Fibroblast of skin of right biceps (primary cell): ENCODE data around the gene TRMT1L.
"Not testable (repeated sequence)": the region's sequence is repeated elsewhere in the genome, so short reads cannot be mapped to it uniquely, and the experiment has no call there.

Source experiments
- DNase-seq: peaks from one replicate; pipeline ENCODE4 v3.0.0-alpha.2; 2013

The TRMT1L gene, protein sequence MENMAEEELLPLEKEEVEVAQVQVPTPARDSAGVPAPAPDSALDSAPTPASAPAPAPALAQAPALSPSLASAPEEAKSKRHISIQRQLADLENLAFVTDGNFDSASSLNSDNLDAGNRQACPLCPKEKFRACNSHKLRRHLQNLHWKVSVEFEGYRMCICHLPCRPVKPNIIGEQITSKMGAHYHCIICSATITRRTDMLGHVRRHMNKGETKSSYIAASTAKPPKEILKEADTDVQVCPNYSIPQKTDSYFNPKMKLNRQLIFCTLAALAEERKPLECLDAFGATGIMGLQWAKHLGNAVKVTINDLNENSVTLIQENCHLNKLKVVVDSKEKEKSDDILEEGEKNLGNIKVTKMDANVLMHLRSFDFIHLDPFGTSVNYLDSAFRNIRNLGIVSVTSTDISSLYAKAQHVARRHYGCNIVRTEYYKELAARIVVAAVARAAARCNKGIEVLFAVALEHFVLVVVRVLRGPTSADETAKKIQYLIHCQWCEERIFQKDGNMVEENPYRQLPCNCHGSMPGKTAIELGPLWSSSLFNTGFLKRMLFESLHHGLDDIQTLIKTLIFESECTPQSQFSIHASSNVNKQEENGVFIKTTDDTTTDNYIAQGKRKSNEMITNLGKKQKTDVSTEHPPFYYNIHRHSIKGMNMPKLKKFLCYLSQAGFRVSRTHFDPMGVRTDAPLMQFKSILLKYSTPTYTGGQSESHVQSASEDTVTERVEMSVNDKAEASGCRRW

DNA sequence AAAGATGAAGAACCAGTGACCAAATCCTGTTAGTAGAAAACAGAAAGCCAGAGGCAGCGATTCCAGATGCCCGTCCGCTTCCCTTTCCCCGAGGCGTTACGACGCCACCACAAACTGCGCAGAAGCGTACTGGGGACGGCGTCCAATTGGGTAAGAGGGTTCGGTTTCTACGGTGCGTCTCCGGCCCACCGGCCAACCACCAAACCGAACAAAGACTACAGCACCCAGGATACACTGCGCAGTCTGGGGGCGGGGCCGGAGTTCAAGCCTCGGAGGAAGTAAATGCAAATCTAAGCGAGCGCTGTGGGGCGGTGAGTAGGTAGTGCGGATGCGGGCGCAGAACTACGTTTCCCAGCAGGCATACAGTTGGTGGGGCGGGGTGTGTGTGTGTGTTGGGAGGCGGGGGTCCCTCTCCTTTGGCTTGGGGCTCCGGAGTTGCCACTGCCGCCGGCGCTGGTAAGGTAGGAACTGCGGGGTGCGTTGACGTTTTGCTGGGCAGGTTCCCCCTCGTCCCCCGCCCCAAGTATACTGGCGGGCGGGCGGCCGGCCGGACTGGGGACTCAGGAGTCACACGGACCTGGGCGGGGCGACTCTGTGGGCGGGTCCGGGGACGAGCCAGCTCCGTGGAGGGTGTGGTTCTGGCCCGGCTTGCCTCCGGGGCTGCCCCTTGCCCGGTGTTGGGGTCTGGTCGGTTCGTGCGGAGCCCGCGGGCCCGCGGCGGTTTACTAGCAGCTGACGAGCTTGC lies at the start of gene TRMT1L, which contains the start of gene SWT1:
Gene TRMT1L (minus strand): TSS at position 100 of the 745 bp plus-strand sequence. CDS start 241 bp downstream, outside the sequence.
Gene SWT1 (plus strand): TSS at position 314 of the 745 bp plus-strand sequence. CDS start 3,675 bp downstream, outside the sequence.
- DNase-seq = peak; percentile 99

DNA sequence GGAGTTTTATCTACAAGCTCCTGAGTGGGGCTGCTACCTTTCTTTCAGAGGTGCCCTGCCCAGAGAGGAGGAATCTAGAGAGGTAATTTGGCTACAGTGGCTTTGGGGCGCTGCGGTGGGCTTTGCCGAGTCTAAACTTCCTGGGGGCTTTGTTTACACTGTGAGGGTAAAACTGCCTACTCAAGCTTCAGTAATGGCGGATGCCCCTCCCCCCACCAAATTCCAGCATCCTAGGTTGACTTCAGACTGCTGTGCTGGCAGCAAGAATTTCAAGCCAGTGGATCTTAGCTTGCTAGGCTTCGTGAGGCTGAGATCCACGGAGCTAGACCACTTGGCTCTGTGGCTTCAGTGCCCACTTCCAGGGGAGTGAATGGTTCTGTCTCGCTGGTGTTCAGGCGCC lies 44.1 kb upstream of the TRMT1L start:
- no peak for DNase-seq

DNA sequence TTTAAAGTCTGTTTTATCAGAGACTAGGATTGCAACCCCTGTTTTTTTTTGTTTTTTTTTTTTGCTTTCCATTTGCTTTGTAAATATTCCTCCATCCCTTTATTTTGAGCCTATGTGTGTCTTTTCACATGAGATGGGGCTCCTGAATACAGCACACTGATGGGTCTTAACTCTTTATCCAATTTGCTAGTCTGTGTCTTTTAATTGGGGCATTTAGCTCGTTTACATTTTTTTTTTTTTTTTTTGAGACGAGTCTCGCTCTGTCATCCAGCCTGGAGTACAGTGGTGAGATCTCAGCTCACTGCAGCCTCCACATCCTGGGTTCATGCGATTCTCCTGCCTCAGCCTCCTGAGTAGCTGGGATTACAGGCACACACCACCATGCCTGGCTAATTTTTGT lies 42.0 kb upstream of the TRMT1L start:
- DNase-seq = not testable (repeated sequence)

DNA sequence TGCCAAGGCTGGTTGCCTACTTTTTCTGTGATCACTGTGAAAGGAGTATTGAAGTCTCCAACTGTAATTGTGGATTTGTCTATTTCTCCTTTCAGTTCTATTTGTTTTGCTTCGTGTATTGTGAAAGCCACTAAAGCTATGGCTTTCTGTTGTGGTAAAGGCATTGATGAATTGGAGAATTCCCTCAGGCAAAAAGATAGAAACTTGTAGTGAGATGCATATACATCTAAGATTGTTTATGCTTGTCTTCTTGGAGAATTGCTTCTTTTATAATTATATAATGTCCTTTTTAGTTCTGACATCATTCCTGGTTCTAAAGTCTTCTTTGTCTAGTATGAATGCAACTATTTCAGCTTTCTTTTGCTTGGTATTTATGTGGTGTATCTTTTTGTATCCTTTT lies 37.0 kb upstream of the TRMT1L start:
- DNase-seq = no peak

DNA sequence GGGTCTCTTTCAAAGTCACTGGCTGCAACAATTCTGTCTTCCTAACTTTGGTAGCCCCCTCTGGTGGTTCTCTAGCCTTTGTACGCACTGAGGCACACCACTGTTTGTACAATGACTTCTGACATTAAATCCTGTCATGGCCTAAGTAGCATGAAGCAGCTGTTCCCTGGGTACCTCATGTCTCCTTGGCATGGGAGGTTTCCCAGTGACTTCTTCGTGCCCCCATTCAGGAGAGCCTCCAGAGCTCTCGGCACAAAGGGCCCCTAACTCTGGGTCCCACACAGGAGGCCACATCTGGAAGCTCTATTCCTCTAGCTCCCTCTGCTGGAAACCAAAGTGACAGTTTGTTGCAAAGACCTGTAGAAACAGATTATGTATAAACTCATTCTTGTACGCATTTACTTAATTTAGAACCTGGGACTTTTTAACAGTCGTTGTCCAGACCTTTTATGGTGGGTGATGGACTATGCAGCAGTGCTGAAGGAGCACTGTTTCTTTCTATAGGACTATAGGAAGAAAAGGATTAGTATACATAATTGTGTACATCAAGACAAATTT lies 13.6 kb upstream of the TRMT1L start:
- DNase-seq = peak; percentile 64

DNA sequence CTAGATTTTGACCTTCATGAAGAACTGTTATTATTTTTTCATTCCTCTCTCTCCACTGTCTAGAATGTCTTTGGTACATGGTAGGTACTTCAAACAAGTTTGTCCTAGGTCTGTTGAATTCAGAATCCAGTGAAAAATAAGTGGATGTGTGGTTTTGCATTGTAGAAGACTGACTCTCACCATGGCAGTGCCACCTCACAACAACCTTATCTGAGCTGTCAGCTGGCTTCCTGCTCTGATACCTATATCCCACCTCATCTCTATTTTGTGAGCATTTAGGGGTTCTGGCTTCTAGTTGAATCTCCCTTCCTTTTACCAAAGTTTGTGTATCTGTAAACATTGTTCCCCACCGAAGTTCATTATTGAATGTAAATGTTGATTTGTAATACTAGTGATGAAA lies 9.4 kb upstream of the TRMT1L start:
- no peak for DNase-seq

DNA sequence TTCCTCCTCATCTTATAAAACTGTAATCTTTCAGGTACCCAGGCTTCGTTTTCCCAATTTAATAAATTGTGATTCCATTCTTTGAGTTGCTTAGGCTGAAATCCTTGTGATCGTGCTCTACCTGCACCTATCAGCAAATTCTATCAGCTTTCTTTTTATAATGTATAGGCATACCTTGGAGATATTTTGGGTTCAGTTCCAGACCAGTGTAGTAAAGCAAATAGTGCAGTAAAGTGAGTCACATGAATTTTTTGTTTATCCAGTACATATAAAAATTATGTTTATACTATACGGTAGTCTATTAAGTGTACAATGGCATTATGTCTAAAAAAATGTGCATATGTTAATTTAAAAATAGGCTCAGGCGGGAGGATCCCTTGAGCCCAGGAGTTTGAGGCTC lies 5.7 kb upstream of the TRMT1L start:
- DNase-seq = no peak

DNA sequence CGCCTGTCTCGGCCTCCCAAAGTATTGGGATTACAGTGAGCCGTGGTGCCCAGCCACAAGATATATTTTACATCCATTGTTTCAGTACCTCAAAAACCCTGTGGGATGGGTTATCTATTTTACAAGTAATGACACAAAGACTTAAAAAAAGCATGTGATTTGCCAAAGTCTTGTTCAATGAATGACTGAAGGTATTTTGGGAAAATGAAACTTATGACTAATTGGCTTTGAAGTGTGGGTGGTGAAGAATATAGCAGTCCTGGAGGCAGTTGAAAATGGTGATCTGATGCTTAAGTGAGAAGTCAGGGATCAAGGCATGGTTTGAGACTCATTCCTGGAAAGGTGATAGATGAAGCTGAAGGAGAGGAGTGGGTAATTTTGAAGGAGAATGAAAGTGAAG lies 3.2 kb upstream of the TRMT1L start:
- DNase-seq = no peak

DNA sequence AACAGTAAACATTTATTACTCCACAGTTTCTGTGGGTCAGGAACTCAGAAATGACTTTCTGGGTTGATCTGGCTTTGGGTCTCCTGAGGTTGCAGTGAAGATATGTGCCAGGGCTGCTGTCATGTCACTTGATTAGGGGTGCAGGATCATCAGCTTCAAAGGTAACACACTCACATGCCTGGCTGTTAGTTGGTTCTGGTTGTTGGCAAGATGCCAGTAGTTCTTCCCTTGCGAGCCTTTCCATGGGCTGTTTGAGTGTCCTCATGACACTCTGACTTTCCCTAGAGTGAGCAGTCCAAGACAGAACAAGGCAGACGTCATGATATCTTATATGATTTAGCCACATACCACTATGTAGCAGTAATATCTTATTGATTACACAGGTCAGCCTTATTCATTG lies 2.0 kb upstream of the TRMT1L start:
- DNase-seq = no peak

DNA sequence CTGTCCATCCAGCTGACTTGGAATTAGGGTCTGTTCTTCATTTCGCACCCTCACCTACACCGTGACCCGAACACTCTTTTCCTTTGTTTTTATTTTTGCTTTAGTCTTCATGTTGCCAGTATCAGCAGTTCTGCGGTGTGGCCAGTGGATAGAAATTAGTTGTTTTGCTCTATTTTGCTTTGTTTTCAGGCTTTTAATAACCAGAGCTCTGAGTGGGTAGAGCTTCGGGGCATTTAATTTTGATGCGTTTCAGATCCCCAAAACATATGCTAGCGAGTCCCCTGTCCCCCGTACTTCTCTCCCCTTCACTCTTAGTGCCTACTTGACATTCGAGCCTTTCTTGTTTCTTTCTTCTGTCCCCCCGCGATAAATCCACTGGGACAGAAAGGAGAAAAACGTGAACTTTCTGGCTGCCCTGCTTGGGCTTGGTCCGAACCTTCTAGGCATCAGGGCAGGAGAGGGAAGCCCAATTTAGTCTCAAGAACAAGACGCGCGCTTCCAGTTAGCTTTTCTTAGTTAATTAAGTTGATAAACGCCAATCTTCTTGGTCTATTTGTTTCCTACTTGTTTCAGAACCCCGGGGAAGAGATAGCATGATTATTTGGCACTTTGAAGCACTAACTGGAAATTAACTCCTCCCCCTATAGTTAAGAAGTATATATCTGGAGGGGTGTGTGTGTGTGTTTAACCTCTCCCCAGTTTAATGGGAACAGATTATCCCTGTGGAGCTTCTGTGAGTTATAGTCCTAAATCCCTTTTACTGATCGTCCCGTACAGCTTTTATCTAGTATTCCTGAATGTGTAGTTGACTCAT lies 1.1 kb upstream of the TRMT1L start:
- peak; percentile 12 for DNase-seq

DNA sequence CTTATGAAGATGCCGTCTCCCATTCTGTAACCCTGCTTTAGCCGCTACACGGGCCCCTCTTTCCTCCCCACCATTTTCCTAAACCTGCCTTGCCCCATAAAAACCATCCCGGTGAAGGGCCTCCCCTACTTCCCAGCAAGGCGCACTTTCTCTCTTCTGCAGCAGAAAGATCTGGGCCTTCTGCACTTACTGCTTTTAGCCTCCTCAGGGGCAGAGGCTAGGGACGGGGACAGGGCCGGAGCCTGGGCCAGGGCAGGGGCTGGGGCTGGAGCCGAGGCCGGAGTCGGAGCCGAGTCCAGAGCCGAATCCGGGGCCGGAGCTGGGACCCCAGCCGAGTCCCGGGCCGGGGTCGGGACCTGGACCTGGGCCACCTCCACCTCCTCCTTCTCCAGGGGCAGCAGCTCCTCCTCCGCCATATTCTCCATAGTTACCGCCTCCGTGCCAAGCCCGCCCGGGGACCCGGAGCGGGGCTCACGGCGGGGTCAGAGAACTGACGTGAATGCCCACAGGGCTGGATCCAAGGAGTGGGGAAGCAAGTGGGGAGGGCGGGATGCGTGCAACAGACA lies 382 bp downstream of the TRMT1L start:
- DNase-seq = peak; percentile 21

DNA sequence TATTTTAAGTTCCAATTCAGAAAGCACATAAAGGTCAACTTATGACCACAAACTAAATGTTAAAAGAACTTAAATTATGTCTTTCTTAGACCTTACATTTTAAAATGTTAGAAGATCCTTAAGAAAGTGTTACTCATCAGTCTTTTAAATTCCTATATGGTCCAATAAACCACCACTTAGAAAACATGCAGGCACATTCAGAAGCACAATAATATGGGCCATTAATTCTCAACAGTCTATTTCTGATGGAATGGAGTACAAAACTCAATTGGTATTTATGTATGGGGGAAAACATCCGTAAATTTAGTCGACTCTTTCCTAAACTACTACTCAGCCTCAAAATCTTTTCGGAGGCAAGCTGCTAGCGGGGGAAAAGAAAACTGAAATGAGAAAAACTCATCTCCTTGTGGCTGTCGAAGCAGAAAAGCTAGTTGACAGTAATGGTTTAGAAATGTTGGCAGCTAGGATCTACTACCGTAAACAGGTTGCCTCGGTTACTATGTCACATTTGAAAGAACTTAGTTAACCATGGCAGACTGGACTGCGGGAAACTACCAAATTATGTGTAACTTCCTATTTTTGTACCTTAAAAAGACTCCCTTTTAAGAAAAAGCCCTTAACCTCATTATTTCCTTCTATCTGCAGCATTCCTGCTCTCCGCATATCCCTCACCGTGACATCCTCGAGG lies 1.0 kb downstream of the TRMT1L start:
- peak; percentile 39 for DNase-seq

DNA sequence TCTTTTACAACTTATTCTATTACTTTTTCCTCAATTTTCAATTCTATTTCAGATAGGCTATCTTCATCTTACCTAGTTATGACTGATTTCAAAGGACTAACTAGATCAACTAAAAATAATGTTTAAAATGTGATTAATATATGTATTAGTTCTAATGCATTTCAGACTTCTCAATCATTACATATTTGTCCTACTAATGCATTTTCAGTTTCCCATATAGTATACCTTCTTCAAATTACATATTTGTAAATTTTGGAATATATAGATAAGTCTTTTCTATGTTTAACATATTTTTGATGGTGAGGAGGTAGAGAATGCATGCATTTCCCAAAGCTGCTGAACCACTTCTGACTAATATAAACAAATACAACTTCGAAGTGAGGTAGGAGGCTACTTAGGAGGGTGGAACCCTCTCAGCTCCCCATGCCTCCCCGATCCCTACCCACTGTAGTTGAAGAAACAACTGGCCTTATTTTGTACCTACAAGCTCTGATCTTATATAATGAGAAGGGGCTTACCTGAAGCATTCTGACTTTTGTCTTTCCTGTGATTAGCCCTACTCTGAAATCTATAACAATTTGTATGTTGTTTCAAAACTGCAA lies 1.7 kb downstream of the TRMT1L start:
- no peak for DNase-seq

DNA sequence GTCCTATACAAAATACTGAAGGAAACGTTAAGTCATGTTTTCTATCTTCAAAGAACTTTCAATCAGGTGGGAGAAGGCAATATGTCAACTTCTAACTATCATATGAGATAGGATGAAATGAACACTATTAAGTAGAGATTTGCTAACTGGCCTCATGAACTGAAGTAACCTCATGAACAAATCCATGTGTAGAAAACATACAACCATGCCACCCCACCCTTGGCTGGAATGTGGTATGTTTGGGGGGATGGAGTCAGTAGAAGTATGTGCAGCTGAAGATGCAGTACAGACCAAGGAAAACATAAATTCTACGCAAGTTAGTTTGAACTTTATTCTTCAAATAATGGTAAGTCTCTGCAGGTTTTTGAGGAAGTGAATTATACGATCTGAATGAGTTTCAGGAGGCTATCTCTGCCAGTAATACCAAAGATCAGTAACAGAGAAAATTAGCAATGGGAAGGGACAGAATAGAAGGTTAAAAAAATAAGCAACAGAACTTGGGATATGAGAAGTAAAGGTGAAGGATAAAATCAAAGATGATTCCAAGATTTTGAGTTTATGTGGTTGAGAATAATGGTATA lies 4.5 kb downstream of the TRMT1L start:
- peak; percentile 48 for DNase-seq

DNA sequence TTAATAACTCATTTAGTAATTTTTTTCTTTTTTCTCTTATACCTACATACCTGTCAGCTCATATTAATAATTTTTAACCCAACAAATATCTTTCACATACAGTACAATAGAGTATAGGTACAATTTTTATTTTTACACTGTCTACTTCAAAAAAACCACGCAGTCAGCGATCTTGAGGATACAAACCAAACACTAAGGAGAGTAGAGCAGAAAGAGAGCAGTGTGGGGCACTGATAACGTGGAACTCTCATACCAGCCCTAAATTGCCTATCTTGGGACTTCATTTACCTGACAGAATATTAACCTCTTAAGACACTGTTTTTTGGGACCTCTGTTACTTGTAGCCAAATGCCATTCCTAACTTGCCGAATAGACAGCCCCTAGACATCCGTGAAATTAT lies 5.5 kb downstream of the TRMT1L start:
- no peak for DNase-seq

DNA sequence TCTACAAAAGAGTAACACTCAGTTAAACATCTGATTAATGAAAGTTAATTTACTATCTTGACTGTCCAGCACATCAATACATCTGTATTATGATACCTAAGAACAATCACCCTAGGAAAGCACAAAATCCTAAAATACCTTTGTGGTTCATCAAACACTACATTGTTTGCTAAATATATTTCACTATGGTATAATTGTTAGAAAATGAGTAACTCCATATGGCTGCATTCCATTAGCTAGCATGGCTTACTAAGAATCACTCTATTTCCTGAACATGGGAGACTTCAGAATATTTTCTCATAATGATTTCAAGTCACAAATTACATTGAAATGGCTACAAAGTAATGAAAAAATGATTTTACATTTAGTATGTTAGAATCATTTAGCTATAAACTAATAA lies 12.5 kb downstream of the TRMT1L start:
- DNase-seq = peak; percentile 72

DNA sequence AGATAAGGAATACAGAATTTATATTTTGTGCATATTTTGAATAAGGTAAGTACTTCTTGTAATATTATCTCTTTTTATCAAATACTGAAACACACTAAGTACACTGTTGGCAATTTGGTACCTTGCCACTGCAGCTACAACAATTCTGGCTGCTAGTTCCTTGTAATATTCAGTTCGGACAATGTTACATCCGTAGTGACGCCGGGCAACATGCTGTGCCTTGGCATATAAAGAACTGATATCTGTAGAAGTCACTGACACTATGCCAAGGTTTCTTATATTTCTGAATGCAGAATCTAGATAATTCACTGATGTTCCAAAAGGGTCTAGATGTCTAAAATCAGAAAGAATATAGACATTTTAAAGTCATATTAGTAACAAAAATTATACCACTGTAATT lies 17.5 kb downstream of the TRMT1L start:
- DNase-seq = no peak

DNA sequence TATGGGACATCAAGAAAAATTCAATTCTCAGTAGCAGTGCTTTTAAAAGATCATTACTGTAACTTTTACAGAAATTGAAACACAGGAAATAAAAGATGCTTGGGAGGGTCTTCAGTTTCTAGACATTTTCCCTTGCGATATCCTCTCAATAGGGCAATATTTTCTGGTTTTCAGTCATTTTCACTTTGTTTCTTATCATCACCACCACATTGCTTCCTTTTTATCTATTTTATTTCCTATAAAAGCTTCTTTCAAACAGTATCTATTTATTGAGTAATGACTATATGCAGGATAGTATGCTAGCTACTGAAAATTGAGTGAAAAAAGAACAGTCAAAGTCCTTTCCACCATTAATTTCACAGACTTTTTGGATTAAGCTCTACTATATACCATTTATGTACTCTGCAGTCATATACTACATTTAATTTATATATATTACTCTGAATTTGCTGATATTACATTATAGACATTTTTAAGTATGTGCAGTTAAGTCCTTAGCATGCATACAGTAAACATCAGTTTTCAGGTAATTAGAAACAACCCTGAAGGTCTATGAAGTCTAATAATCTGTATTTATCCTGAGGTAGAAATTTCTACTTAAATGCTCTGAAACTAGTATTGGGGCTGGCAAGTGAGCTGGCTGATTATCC lies 18.7 kb downstream of the TRMT1L start:
- no peak for DNase-seq

DNA sequence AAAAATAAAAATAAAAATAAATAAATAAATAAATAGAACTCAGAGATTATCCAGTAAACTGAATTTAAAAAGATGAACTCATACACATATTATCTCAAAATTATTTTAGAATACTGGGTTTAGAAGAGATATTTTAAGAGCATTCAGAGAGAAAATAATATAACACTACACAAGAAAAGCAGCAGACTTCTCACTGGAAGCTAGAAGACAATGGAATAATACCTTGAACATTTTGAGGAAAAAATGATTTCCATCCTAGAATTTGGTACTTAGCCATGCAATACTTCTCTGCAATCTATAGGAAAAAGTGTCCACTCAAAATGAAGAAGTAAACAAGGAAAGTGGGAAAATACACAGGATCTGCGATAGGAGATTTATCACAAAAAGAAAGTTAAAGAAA lies 24.2 kb downstream of the TRMT1L start:
- no peak for DNase-seq

DNA sequence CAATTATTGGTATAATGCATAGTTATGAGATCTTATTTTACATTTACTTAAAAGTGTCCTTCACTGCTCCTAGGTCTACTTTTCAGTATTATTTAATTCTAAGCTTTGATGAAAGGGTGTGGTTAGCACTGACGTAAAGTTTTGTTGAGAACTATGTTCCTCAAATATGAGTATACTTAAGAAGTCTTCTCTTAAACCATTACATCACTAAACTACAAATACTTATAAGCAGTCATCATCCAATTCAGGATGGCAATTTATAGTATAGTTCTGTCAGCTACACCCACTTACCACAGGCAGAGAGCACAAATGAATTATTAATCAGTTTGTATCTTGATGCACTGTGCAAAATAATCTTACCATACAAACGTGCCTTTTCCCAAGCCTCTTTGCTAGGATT lies 27.0 kb downstream of the TRMT1L start:
- no peak for DNase-seq
